ENCODE measurements around the gene CEP83.

Gene CEP83

GRCh38 chr12:94299846-94300245, 159.8 kb downstream of the CEP83 start:
- no peak for DNase-seq

- DNase-seq, result no peak
These were observed 161.7 kb downstream of the CEP83 start for GRCh38 chr12:94297876-94298505.

- DNase-seq, result no peak
These were observed 162.5 kb downstream of the CEP83 start for GRCh38 chr12:94297096-94297699.

GRCh38 chr12:94290353-94290752, 169.3 kb downstream of the CEP83 start:
- DNase-seq, result no peak

- no peak for DNase-seq
These were observed 170.0 kb downstream of the CEP83 start for GRCh38 chr12:94289461-94290312.

GRCh38 chr12:94287245-94287628, 172.4 kb downstream of the CEP83 start:
- DNase-seq, result no peak

- no peak for DNase-seq
These were observed 173.0 kb downstream of the CEP83 start for GRCh38 chr12:94286583-94287244.

- no peak for DNase-seq
These were observed 173.6 kb downstream of the CEP83 start for GRCh38 chr12:94285943-94286582.

GRCh38 chr12:94284859-94285258, 174.8 kb downstream of the CEP83 start:
- DNase-seq, result no peak

GRCh38 chr12:94284046-94284445, 175.6 kb downstream of the CEP83 start:
- DNase-seq, result no peak

- no peak for DNase-seq
These were observed 177.0 kb downstream of the CEP83 start for GRCh38 chr12:94282675-94283074.

- no peak for DNase-seq
These were observed 179.6 kb downstream of the CEP83 start for GRCh38 chr12:94280063-94280462.

- DNase-seq, result no peak
These were observed 182.2 kb downstream of the CEP83 start for GRCh38 chr12:94277426-94278000.

- no peak for DNase-seq
These were observed 182.9 kb downstream of the CEP83 start for GRCh38 chr12:94276725-94277124.

GRCh38 chr12:94273272-94273671, 186.4 kb downstream of the CEP83 start:
- DNase-seq, result no peak

GRCh38 chr12:94272280-94272679, 187.4 kb downstream of the CEP83 start:
- DNase-seq, result no peak

- no peak for DNase-seq
These were observed 188.3 kb downstream of the CEP83 start for GRCh38 chr12:94271351-94271750.

- DNase-seq, result no peak
These were observed 190.2 kb downstream of the CEP83 start for GRCh38 chr12:94269316-94269999.

- DNase-seq, result no peak
These were observed 191.7 kb downstream of the CEP83 start for GRCh38 chr12:94267921-94268471.

GRCh38 chr12:94267537-94267872, 192.2 kb downstream of the CEP83 start:
- no peak for DNase-seq

GRCh38 chr12:94266796-94267536, 192.7 kb downstream of the CEP83 start:
- DNase-seq, result peak; percentile 48 to 65

Measured in AML-193 (cell line).